GM12892 (cell line): Measurements from ENCODE around the gene SCPEP1.

ENCODE experiments used
- POLR2A ChIP-seq: IDR thresholded peaks from 2 replicates; pipeline ENCODE4 v1.6.1; 2011; ENCODE audit warnings: low read depth, low read length, control low read depth
- POLR2AphosphoS5 ChIP-seq: IDR thresholded peaks from 2 replicates; pipeline ENCODE4 v1.6.1; 2011; ENCODE audit warnings: low read depth, low read length, control low read depth
- TAF1 ChIP-seq: IDR thresholded peaks from 2 replicates; pipeline ENCODE4 v1.6.1; 2011; ENCODE audit warnings: low read depth, mild to moderate bottlenecking, control low read depth, low read length, borderline replicate concordance

GRCh38 chr17:56995766-56996165, 17.8 kb downstream of the SCPEP1 start:
- no peak for TF ChIP-seq POLR2AphosphoS5
- TF ChIP-seq TAF1 = no peak
- TF ChIP-seq POLR2A = no peak
